ENCODE measurements around the gene ROCK2.

Gene ROCK2

GRCh38 chr2:11305958-11306357 is 38.5 kb downstream of the ROCK2 start:
- peak; percentile 82 for DNase-seq (ENCODE audit: low read depth)
- no peak for TF ChIP-seq CTCF (IDR thresholded peaks at IDR 0.05; ENCODE audit: control insufficient read depth, insufficient read depth, low read depth, low read length, missing control alignments)
- no peak overlapping the region for H3K4me3 ChIP-seq (ENCODE audit: control insufficient read depth, low read depth, low read length)

DNA sequence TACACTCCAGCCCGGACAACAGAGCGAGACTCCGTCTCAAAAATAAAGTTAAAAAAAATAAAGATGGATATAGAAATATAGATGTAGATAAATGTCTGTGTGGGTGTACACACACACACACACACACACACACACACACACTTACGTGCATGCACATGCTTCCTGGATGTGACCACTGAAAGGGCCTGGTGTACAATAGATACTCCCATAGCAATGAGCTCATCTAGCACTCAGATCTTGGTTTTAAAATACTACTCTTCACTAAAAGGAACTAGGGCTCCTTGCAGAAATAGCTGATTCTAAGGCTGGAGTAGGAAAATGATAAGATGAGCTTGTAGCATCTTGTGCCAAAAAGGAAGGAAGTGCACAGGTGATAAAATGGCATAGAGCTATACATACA is 39.1 kb downstream of the ROCK2 start:
- no peak overlapping the region for H3K4me3 ChIP-seq (ENCODE audit: control insufficient read depth, low read depth, low read length)
- TF ChIP-seq CTCF (IDR thresholded peaks at IDR 0.05; ENCODE audit: control insufficient read depth, insufficient read depth, low read depth, low read length, missing control alignments): no peak
- no peak for DNase-seq (ENCODE audit: low read depth)

DNA sequence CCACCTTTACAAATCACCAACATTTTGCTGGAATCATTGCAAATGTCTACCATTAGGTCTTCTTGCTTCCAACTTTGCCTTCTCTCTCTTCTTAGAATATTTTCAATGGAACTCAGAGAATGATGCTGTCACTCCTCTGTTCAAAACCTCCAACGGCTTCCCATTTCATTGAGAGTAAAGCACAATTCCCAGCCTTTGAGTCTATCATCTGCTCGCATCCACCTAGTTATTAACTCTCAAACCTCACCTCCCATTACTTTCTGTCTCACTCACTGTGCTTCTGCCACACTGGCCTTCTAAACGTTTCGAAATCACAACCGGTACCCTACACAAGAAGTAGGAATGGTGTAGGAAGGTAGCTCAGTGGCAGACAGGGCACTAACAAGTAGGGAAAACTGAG is 40.0 kb downstream of the ROCK2 start:
- H3K4me3 ChIP-seq (ENCODE audit: control insufficient read depth, low read depth, low read length): no peak overlapping the region
- TF ChIP-seq CTCF (IDR thresholded peaks at IDR 0.05; ENCODE audit: control insufficient read depth, insufficient read depth, low read depth, low read length, missing control alignments): no peak
- no peak for DNase-seq (ENCODE audit: low read depth)

DNA sequence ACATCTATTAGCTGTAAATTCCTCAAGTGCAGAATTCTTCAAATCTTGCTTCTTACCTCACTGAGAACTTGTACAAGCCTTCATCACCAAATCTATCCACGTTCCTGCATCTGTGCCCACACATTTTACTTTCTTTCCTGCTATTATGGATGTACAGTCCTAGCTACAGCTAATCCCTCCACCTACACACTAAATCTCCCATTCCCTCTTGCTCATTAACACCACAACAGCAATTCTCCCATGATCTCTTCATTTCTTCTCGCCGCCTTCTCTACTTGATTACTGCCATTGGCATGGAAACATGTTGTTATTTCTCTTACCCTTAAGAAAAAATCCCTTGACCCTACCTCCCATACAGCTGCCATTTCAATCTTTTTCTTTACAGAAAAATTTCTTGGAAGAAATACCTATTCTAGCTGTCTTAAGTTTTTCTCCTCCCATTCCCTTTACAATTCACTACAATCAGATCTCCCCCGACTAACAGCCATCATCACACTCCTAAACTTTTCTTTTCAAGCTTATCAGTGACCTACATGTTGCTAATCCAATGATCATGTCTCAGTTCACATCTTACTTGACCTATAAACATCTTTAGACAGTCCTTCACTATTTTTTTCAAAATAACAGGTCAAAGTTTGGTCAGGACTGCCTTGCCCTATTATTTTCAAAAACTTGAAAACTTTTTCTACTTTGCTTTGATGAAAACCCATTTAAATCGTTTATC is 41.0 kb downstream of the ROCK2 start:
- no peak for DNase-seq (ENCODE audit: low read depth)
- TF ChIP-seq CTCF (IDR thresholded peaks at IDR 0.05; ENCODE audit: control insufficient read depth, insufficient read depth, low read depth, low read length, missing control alignments): no peak
- no peak overlapping the region for H3K4me3 ChIP-seq (ENCODE audit: control insufficient read depth, low read depth, low read length)

DNA sequence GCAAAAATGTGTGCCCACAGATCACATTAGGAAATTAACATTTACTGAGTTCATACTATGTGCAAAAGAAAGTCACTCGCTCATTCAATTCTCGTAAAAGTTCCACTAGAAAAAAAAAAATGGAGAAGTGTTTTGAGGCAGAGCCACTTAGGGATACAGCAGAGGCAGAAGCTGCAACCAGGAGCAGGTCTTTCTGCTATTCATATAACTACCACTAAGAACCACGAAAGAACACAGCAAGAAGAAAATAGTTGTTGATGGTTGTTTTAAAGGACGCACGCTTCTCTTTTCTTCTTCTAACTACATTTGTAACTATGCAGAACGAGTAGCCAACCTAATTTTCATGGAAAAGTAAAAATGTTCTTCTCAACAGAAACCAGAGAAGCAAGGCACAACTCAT is 45.0 kb downstream of the ROCK2 start:
- DNase-seq (ENCODE audit: low read depth): no peak
- no peak overlapping the region for H3K4me3 ChIP-seq (ENCODE audit: control insufficient read depth, low read depth, low read length)
- no peak for TF ChIP-seq CTCF (IDR thresholded peaks at IDR 0.05; ENCODE audit: control insufficient read depth, insufficient read depth, low read depth, low read length, missing control alignments)

DNA sequence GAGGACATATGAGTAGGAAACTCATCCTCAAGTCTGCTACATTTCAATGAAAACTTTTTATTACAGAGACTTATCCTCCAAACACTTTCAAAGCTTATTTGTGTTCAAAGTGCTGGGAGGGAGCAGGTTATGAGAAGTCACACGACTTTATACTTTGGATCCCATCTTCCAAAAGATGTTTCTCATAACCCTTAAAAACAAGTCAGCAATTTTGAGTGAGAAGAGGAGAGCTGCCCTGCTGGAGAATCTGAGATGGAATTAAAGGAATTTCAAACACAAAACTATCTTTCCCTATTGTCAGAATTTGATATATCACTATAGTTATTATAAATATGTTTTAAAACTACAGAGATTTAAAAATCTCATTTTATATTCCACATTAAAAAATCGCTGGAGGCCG is 45.8 kb downstream of the ROCK2 start:
- H3K4me3 ChIP-seq (ENCODE audit: control insufficient read depth, low read depth, low read length): no peak overlapping the region
- DNase-seq (ENCODE audit: low read depth): no peak
- TF ChIP-seq CTCF (IDR thresholded peaks at IDR 0.05; ENCODE audit: control insufficient read depth, insufficient read depth, low read depth, low read length, missing control alignments): no peak
